Neural crest cell (in vitro differentiated cells): ENCODE measurements around the gene DNAH2. TPM values are rescaled to one million over a fixed set of nuclear protein-coding genes. Genes with fewer than 3 reads are reported as not detected.

Source experiments
- DNase-seq: peaks from one replicate; pipeline ENCODE4 v3.0.0; 2021; ENCODE audit warnings: low read depth, mixed read lengths, low spot score
- H3K27ac Mint-ChIP-seq: one replicate; pipeline ENCODE4 v1.8.0; 2021; ENCODE audit warnings: mild to moderate bottlenecking, mixed read lengths; ENCODE audit not compliant: unreplicated experiment
- H3K27me3 Mint-ChIP-seq: 2 replicates; pipeline ENCODE4 v1.8.0; 2021; ENCODE audit warnings: low read depth, mild to moderate bottlenecking, mixed read lengths
- H3K36me3 Mint-ChIP-seq: 2 replicates; pipeline ENCODE4 v1.8.0; 2021; ENCODE audit warnings: low read depth, mild to moderate bottlenecking, mixed read lengths
- H3K4me1 Mint-ChIP-seq: 2 replicates; pipeline ENCODE4 v1.8.0; 2021; ENCODE audit warnings: mixed read lengths
- H3K4me3 Mint-ChIP-seq: one replicate; pipeline ENCODE4 v1.8.0; 2021; ENCODE audit warnings: mild to moderate bottlenecking, mixed read lengths
- H3K9me3 Mint-ChIP-seq: 2 replicates; pipeline ENCODE4 v1.8.0; 2021; ENCODE audit warnings: mixed read lengths
- total RNA-seq: library from RNA; stranded (reverse); gene quantifications from 2 replicates; pipeline ENCODE4 v1.2.1, GENCODE V29; 2021
- TF ChIP-seq, protein P1 (sequence below): fragments of 200-600 bp; sonication (generic); conservative IDR thresholded peaks from 2 replicates; pipeline ENCODE4 v1.5.0; 2021; ENCODE audit warnings: antibody characterized with exemption, mild to moderate bottlenecking

DNAH2 gene
- total RNA-seq, 1 donor from 2014 or later, result 0.16 TPM

DNA sequence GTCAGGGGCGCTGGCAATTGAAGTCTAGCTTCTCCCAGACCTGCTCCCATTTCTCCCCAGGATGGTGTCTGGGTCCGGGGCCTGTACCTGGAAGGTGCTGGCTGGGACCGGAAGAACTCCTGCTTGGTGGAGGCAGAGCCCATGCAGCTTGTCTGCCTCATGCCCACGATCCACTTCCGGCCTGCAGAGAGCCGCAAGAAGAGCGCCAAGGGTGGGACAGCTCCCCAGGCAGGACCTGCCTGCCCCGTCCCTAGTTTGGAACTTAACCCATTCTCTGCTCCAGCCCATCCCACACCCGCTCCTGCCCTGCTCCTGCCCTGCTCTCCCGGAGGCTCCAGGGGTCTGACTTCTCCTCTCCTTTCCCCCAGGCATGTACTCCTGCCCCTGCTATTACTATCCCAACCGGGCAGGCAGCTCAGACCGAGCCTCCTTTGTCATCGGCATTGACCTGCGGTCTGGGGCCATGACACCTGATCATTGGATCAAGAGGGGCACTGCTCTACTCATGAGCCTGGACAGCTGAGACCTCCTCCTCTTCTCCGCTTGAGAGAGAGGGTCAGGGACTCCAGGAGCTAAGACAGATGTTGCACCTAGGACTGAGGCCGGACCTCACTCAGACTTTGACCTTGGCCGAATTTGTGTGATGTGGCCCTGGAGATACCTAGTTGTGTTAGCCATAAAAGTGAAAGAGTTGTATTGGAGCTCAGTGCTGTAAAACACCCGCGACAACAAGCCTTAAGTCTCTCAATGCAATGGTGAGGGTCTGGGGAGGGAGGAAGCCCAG, 115.7 kb downstream of the DNAH2 start:
- Mint-ChIP-seq H3K27me3 (peaks cover 36% of the 10 kb centered on the region), H3K4me1 (peaks cover 36% of the 10 kb centered on the region), H3K4me3 (peak overlapping the region; percentile 94), H3K9me3 (no peaks in the 10 kb centered on the region), H3K27ac (peak overlapping the region; percentile 55), H3K36me3 (no peaks in the 10 kb centered on the region)
- TF ChIP-seq, protein P1, sequence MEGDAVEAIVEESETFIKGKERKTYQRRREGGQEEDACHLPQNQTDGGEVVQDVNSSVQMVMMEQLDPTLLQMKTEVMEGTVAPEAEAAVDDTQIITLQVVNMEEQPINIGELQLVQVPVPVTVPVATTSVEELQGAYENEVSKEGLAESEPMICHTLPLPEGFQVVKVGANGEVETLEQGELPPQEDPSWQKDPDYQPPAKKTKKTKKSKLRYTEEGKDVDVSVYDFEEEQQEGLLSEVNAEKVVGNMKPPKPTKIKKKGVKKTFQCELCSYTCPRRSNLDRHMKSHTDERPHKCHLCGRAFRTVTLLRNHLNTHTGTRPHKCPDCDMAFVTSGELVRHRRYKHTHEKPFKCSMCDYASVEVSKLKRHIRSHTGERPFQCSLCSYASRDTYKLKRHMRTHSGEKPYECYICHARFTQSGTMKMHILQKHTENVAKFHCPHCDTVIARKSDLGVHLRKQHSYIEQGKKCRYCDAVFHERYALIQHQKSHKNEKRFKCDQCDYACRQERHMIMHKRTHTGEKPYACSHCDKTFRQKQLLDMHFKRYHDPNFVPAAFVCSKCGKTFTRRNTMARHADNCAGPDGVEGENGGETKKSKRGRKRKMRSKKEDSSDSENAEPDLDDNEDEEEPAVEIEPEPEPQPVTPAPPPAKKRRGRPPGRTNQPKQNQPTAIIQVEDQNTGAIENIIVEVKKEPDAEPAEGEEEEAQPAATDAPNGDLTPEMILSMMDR, result no peak
- DNase-seq, result no peak

DNA sequence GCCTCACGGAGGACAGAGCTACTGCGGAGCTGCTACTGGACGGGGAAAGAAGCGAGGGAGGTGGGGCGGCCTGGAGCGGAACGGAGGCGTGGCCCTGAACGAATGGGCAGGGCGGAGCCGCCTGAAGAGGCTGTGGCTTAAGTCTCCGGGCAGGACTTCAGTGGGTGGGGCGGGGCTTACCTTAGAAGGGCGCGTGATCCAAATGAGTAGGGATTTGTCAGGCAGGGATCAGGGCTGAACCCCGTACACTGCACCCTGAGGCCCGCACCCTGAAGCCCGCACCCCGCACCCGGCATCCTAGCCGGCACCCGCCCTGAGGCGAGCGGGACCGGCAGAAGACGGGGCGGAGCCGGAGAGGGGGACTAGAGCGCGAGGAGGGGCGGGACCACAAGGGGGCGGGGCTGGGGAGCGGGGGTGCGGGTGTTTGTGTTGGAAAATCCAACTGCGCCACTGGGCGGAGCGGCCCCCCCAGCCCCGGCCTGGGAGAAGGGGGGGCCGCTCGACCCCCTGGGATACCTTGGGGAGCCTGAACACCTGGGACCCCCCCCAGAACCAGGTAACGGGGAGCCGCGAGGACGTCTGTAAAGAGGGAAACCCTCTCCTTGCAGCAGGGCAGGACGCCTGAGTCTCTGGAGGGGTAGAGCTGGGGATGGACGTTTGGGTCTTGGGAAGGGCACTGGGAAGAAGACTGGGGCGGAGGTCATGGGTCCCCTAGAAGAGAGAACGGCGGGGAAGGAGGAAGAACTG, 116.4 kb downstream of the DNAH2 start, which contains the start of gene KDM6B:
Gene KDM6B, plus strand, starts transcription at position 423 of the 747 bp plus-strand sequence. CDS start 11,338 bp downstream, outside the sequence.
- Mint-ChIP-seq H3K36me3 (peaks cover 3% of the 10 kb centered on the region), H3K9me3 (no peaks in the 10 kb centered on the region), H3K27me3 (peaks cover 41% of the 10 kb centered on the region), H3K4me3 (peak within 1 kb of the TSS; percentile 99), H3K4me1 (peaks cover 43% of the 10 kb centered on the region), H3K27ac (peak within 1 kb of the TSS; percentile 100)
- TF ChIP-seq, protein P1, result no peak
- DNase-seq, result peak; percentile 81

DNA sequence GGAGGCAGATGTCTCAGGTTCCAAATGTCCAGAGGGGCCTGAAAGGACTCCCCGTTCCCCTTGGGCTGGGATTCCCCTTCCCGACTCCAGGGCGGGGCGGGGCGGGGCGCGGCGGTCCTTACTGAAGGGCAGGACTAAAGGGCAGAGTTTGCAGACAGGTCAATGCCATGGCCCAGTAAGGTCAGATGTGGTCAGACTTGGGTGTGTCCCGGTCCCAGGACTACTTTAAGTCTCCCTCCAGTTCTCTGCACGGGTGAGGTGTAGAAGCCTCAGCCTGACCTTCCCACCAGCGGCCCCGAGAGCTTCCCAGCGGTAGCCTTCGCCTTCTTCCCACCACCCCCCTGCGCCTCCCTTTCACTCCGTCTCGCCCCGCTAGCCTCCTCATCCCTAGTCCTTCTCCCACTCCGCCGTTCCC, 117.0 kb downstream of the DNAH2 start:
- Mint-ChIP-seq H3K9me3 (no peaks in the 10 kb centered on the region), H3K27ac (peak overlapping the region; percentile 100), H3K4me3 (peak overlapping the region; percentile 99), H3K36me3 (peaks cover 3% of the 10 kb centered on the region), H3K27me3 (peaks cover 37% of the 10 kb centered on the region), H3K4me1 (peaks cover 48% of the 10 kb centered on the region)
- TF ChIP-seq, protein P1, result no peak
- DNase-seq, result no peak

DNA sequence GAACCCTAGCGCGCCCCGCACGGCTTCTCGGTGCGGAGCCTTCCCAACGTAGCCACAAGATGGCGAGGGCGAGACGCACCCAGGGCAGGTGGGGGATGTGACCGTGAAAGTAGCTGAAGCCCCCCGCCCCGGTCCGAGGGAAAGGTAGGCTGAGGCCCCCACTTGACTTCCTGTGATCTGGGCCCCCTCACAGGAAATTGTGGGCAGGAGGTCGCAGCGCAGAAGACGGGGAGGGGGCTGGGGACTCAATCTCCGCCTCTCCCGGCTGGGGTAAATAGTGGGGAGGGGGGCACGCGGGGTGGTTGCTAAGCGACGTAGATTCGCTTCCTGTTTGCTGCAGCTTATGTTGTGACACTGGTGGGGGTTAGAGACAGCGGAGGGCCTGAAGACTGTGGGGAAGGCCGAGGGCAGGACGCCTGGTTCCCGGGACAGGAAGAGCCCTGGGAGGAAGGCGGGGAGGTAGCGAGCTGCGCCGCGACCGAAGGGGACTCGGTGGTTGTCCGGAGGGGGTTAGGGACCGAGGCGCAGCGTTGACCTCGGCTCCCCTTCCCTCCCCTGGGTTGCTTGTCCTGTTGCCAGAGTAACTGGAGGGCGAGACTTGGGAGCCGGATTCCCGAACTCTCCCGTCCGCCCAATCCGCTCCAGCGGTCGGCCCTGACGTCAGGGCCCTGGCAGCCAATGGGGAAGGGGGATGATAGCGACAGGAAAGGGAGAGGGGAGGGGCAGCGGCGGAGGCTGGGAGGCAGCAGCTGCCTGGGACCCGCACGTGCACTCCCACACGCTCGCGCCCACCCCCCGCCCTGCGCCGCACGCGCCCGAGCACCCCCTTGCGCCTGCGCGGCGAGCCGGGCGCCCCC, 117.6 kb downstream of the DNAH2 start:
- Mint-ChIP-seq H3K27ac (peak overlapping the region; percentile 100), H3K36me3 (peaks cover 3% of the 10 kb centered on the region), H3K4me3 (peak overlapping the region; percentile 99), H3K4me1 (peaks cover 55% of the 10 kb centered on the region), H3K9me3 (no peaks in the 10 kb centered on the region), H3K27me3 (peaks cover 35% of the 10 kb centered on the region)
- DNase-seq, result peak; percentile 81
- TF ChIP-seq, protein P1, result peak; percentile 76
